ENCODE results near the gene GAS7. TPM values are rescaled to one million over a fixed set of nuclear protein-coding genes. Genes with fewer than 3 reads are reported as not detected.

The GAS7 gene
- total RNA-seq, 4 donors from 2014 or later, result 62.6 to 122 (median 77.0) TPM

DNA sequence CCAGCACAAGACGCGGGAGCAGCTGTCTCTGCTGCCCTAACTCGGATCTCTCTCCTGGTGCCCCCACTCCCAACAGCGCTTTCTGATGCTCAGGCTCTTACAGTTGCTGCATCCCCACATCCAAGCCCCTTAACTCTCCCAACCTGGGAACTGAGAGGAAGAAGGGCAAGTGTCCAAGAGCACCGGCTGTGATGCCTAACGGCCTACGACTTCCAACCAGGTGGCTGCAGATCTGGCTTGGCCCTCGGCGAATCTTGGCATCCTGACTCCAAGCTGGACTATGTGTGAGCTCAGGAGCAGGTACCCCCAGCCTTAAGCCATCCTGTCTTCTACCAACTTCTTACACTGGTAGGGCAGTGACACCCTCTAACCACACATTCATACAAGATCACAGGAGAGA, 255.1 kb downstream of the GAS7 start:
- TF ChIP-seq, protein P1, sequence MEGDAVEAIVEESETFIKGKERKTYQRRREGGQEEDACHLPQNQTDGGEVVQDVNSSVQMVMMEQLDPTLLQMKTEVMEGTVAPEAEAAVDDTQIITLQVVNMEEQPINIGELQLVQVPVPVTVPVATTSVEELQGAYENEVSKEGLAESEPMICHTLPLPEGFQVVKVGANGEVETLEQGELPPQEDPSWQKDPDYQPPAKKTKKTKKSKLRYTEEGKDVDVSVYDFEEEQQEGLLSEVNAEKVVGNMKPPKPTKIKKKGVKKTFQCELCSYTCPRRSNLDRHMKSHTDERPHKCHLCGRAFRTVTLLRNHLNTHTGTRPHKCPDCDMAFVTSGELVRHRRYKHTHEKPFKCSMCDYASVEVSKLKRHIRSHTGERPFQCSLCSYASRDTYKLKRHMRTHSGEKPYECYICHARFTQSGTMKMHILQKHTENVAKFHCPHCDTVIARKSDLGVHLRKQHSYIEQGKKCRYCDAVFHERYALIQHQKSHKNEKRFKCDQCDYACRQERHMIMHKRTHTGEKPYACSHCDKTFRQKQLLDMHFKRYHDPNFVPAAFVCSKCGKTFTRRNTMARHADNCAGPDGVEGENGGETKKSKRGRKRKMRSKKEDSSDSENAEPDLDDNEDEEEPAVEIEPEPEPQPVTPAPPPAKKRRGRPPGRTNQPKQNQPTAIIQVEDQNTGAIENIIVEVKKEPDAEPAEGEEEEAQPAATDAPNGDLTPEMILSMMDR (IDR thresholded peaks at IDR 0.05), result no peak
- TF ChIP-seq EP300 (IDR thresholded peaks at IDR 0.05) (no peak), POLR2AphosphoS5 (IDR thresholded peaks at IDR 0.05) (no peak), POLR2A (IDR thresholded peaks at IDR 0.05) (no peak)
- 60% methylated on average over 2 of the region's 9 CpGs; no CpG with 5 or more reads in 1 of the 2 donors for WGBS, 2 donors (ENCODE audit: low coverage in 1 of 2)
- H3K4me1 ChIP-seq, result no peaks in the 10 kb centered on the region
- no peak overlapping the region for H3K27ac ChIP-seq
- H3K27me3 ChIP-seq, result no peaks in the 10 kb centered on the region
- no peak for ATAC-seq
- peaks cover 0 to 81% of the 10 kb centered on the region in 2 donors for H3K36me3 ChIP-seq
- peaks cover 0 to 9% (median 0%) of the 10 kb centered on the region in 3 donors for H3K9me3 ChIP-seq
- no peak overlapping the region for H3K4me3 ChIP-seq

DNA sequence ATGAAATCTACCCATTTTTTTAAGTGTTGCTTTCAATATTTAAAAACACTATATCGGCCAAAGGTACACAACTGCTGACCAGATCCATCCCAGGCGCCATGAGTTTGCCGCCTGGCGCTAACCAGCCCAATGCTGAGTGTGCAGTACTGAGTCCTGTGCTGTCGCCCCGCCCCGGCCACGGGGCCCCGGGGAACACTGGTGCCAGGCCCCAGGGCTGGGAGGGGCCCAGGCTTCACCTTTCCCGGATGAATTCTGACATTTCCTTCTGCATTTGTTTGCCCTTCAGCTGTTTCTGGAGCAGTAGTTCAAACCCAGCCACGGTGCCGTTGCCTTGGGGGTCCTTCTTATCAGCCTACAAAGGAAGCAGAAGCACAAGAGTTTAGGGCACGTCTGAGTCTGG, 255.5 kb downstream of the GAS7 start:
- TF ChIP-seq, protein P1 (IDR thresholded peaks at IDR 0.05), result no peak
- TF ChIP-seq EP300 (IDR thresholded peaks at IDR 0.05) (no peak), POLR2AphosphoS5 (IDR thresholded peaks at IDR 0.05) (no peak), POLR2A (IDR thresholded peaks at IDR 0.05) (no peak)
- WGBS, 2 donors (ENCODE audit: low coverage in 1 of 2), result 40 to 50% methylated on average over 1 to 2 of the region's 13 CpGs
- H3K27ac ChIP-seq, result no peak overlapping the region

DNA sequence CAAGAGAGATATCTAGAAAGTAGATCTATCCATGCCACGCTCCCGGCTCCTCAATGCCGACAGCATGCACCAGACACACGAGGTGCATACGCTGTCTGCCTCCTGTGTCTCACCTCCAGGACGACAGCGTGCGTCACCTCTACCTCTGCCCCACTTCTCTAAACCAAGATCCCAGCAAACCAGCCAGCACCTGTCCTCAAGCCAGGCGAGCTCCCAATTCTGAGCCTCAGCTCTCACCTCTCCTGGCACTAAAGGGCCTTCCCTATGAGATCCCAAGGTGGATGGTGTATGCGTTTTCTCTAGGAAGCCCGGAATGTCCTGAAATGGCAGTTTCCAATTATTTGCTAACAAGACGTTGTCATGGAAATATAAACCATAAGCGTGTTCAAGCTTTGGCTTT, 257.1 kb downstream of the GAS7 start:
- TF ChIP-seq, protein P1 (IDR thresholded peaks at IDR 0.05), result no peak
- TF ChIP-seq POLR2A (IDR thresholded peaks at IDR 0.05), result no peak
- no peak for TF ChIP-seq EP300 (IDR thresholded peaks at IDR 0.05)
- TF ChIP-seq POLR2AphosphoS5 (IDR thresholded peaks at IDR 0.05), result no peak
- 78 to 85% methylated on average over 4 to 13 of the region's 13 CpGs for WGBS, 2 donors (ENCODE audit: low coverage in 1 of 2)
- H3K4me3 ChIP-seq, result no peak overlapping the region
- H3K27me3 ChIP-seq, result no peaks in the 10 kb centered on the region
- no peak for ATAC-seq
- peaks cover 0 to 15% (median 0%) of the 10 kb centered on the region in 3 donors for H3K9me3 ChIP-seq
- peaks cover 0 to 76% of the 10 kb centered on the region in 2 donors for H3K36me3 ChIP-seq
- H3K27ac ChIP-seq, result no peak overlapping the region
- peaks cover 0 to 12% (median 0%) of the 10 kb centered on the region in 3 donors for H3K4me1 ChIP-seq

More for the DNA sequence above, 255.5 kb downstream of the GAS7 start:
- ATAC-seq, result no peak
- Histone ChIP-seq H3K4me3 (no peak overlapping the region), H3K4me1 (no peaks in the 10 kb centered on the region), H3K27me3 (no peaks in the 10 kb centered on the region), H3K9me3 (peaks cover 0 to 13% (median 0%) of the 10 kb centered on the region in 3 donors), H3K36me3 (peaks cover 0 to 81% of the 10 kb centered on the region in 2 donors)

DNA sequence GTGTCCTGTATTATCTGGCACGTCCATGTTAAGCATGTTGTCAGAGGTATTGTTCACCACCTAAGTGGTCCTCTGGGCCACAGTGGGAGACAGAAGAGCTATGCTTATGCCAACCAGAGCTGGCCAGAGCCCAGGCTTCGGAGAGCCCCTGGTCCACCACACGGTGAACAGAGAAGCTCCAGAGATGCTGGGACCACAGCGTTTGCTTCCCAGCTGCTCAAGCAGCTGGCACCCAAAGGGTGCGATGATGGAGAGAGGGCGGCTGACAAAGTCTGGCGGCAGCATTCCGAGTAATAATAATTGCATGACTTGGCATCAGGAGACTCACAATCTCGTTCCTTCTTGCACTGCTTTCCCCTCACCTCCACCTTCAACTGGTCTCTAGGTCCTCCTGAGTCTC, 257.6 kb downstream of the GAS7 start:
- no peak for TF ChIP-seq EP300 (IDR thresholded peaks at IDR 0.05)
- TF ChIP-seq, protein P1 (IDR thresholded peaks at IDR 0.05), result no peak
- TF ChIP-seq POLR2AphosphoS5 (IDR thresholded peaks at IDR 0.05), result no peak
- TF ChIP-seq POLR2A (IDR thresholded peaks at IDR 0.05), result no peak
- Histone ChIP-seq H3K4me1 (peaks cover 0 to 12% (median 0%) of the 10 kb centered on the region in 3 donors), H3K27me3 (no peaks in the 10 kb centered on the region), H3K4me3 (no peak overlapping the region), H3K27ac (no peak overlapping the region), H3K36me3 (peaks cover 0 to 71% of the 10 kb centered on the region in 2 donors), H3K9me3 (peaks cover 0 to 15% (median 0%) of the 10 kb centered on the region in 3 donors)
- WGBS, 2 donors (ENCODE audit: low coverage in 1 of 2), result 71 to 75% methylated on average over 1 to 2 of the region's 9 CpGs
- no peak for ATAC-seq

DNA sequence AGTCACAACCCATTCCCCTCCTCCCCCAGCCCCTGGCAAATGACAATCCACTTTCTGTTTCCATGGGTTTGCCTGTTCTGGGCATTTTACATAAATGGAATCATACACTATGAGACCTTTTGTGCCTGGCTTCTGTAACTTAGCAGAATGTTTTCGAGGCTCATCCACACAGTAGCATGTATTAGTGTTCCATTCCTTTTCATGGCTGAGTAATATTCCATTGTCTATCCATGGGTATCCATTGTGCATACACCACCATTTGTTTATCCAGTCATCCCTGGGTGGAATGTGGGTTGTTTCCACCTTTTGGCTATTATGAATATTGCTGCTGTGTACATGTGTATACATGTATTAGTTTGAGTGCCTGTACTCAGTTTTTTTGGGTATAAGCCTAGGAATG, 259.6 kb downstream of the GAS7 start:
- Histone ChIP-seq H3K36me3 (peaks cover 0 to 67% of the 10 kb centered on the region in 2 donors), H3K27me3 (no peaks in the 10 kb centered on the region), H3K4me3 (no peak overlapping the region), H3K9me3 (peaks cover 0 to 15% (median 0%) of the 10 kb centered on the region in 3 donors), H3K4me1 (peaks cover 0 to 12% (median 0%) of the 10 kb centered on the region in 3 donors), H3K27ac (no peak overlapping the region)
- no peak for ATAC-seq
- WGBS, 2 donors (ENCODE audit: low coverage in 1 of 2), result 92 to 100% methylated on average over 1 of the region's 1 CpG
- TF ChIP-seq EP300 (IDR thresholded peaks at IDR 0.05), result no peak
- no peak for TF ChIP-seq POLR2A (IDR thresholded peaks at IDR 0.05)
- TF ChIP-seq POLR2AphosphoS5 (IDR thresholded peaks at IDR 0.05), result no peak
- TF ChIP-seq, protein P1 (IDR thresholded peaks at IDR 0.05), result no peak

Measured in gastroesophageal sphincter (tissue), 4 donors.